ENCODE results near the gene RGS14.
"Not testable (repeated sequence)": the region's sequence is repeated elsewhere in the genome, so short reads cannot be mapped to it uniquely, and the experiment has no call there.

The RGS14 gene

DNA sequence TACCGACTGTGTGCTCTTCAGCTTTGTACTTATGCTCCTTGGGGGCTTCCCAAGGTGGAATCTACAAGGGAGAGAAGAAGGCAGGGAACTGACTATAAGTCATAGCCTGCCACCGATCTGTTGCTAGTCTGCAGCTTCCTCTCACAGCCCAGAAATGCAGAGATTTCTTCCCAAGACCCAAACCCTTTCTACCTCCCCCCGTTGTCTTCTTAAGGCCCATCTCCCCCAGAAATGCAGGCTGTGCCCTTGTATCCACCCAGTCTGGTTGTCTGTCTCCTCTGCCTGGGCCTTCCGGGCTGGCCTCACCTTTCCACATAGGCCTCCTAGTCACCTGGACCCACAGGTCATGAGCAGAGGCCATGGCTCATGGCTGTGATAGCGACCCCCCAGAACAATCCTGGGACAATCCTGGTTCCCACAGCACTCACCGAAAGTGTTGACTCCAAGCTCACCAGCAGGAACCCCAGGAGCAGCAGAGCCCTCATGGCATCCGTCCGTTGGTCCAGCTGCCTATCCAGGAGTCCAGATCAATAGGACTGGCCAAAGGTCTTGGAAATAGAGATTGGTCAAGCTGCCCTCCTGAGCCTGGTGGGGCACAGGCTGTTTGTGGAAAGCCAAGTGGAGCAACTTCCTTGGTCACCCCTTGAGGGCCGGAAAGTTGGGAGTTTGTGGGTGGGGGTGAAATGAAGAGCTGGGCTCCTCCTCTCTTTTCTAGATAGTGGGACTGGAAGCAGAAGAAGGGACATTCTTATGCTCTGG, 51.5 kb downstream of the RGS14 start, which contains the start of gene F12:
TSS of gene F12 (minus strand) at position 522 of the 759 bp plus-strand sequence. CDS start at position 485, 37 bp downstream.
- DNase-seq, result no peak

DNA sequence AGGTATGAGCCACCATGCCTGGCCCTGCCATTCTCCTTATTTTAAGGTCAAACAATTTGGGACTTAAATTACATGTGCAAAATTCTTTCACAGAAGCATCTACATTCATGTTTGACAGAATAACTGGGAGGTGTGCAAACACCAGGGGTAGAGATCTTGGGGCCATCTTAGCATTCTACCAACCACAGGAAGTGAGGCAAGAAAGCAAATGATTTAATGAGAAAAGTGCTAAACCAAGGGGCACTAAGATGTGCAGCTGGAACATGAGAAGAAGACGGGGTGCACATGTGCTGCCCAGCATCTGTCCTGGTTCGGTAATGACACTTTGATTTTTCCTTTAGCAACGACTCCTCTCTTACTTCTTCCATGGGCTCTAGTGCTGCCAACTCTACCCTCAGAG, 52.9 kb downstream of the RGS14 start:
- DNase-seq, result no peak

DNA sequence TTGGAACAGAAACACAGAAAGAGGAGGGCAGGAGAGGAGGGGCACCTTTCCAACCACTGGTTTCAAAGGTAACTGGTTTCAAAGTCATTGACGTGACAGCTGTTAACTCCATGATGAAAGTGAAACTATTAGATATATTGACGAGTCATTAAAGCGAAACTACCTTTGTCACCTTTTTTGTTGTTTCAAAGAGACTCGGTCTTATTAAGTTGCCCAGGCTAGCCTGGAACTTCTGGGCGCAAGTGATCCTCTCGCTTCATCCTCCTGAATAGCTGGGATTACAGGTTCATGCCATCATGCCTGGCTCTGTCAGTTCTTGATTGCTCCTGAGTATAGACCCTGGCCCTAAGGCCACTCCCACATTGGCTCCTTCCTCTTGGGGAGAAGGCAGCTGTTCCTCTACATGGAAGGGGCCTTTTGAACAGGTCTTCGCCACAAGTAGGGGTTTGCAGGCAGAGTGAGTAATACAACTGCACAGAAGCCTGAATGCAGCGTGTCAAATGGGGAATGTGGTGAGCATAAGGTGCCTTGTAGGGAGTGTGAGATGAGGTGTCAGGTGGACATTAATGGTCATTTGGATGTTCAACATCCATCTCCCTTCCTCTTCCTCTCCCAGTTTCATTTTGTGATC, 55.0 kb downstream of the RGS14 start:
- no peak for DNase-seq

DNA sequence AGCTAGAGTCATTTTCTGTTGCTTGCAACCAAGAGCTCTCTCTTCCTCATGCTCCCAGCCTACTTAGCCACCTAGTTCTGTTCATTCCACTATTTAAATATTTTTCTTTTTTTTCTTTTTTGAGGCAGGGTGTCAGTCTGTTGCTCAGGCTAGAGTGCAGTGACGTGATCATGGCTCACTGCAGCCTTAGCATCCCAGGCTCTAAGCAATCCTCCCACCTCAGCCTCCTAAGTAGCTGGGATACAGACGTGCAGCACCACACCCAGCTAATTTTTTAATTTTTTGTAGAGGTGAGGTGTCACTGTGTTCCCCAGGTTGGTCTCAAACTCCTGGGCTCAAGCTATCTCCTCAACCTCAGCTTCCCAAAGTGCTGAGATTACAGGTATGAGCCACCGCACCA, 56.8 kb downstream of the RGS14 start:
- no peak for DNase-seq

DNA sequence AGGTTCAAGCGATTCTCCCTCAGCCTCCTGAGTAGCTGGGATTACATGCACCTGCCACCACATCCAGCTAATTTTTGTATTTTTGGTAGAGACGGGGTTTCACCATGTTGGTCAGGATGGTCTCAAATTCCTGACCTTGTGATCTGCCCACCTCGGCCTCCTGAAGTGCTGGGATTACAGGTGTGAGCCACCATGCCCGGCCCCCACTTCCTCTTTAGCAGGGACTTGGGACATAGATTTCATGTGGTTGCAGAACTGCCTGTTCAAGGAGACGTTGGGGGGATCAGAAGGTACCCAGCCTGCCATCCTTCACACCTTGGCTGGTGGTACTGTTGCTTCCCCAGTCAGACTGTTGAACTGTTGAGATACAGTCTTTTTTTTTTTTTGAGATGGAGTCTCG, 59.4 kb downstream of the RGS14 start:
- not testable (repeated sequence) for DNase-seq

DNA sequence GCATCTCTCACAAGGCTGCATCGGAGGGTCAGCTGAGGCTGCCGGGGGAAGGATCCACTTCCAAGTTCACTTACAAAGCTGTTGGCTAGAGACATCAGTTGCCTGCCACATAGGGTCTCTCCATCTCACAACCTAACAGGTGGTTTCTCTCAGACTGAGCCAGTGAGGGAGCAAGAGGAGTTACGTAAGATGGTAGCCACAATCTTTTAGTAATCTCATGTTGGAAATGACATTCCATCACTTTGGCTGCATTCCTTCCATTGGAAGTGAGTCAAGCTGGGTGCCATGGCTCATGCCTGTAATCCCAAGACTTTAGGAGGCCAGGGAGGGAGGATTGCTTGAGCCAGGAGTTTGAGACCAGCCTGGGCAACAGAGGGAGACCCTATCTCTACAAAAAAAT, 61.3 kb downstream of the RGS14 start:
- DNase-seq, result no peak

DNA sequence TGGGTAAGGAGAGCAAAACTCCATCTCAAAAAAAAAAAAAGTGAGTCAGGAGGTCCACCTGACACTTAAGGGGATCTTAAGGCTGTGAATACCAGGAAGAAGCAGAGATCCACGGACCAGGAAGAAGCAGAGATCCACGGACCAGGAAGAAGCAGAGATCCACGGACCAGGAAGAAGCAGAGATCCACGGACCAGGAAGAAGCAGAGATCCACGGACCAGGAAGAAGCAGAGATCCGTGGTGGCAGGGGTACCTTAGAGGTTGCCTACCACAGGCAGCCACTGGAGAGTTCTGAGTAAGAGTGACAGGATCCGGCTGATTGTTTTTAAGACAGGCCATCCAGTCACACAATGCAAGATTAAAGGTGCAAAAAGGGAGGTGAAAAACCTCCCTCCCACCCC, 62.7 kb downstream of the RGS14 start:
- DNase-seq, result not testable (repeated sequence)

DNA sequence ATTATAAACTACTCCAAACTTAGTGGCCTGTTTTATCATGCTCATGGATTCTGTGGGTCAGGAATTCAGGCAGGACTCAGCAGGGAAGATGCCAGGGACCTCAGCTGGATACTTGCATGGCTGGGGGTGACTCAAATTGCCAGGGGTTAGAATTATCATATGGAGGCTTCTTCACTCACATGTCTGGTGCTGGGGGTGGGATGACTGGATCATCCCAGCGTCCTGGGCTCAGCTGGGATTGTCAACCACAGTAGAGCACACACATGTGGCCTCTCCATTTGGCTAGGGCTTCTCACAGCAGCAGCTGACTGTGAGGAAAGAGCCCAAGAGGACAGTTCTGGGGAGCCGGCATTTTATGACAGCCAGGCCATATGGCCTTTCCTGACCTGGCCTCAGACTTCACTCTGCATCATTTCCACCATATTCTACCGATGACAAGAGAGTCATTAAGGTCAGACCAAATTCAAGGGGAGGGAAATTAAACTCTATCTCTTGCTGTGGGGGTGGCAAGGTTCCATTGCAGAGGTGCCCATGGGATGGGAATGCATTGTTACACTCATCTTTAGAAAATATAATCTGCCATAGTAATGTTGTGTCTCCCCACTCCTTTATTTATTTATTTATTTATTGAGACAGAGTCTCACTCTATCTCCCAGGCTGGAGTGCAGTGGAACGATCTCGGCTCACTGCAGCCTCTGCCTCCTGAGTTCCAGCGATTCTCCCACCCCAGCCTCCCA, 63.5 kb downstream of the RGS14 start:
- DNase-seq, result no peak
